Measurements from ENCODE around the gene MLPH. TPM values are rescaled to one million over a fixed set of nuclear protein-coding genes. Genes with fewer than 3 reads are reported as not detected.
A peak's percentile ranks its signal among the peaks of the same experiment; 100 is the strongest.

Gene MLPH
- total and polyA plus RNA-seq, 10 donors: 0.09 to 1.4 (median 0.35) TPM; not detected in 3

DNA sequence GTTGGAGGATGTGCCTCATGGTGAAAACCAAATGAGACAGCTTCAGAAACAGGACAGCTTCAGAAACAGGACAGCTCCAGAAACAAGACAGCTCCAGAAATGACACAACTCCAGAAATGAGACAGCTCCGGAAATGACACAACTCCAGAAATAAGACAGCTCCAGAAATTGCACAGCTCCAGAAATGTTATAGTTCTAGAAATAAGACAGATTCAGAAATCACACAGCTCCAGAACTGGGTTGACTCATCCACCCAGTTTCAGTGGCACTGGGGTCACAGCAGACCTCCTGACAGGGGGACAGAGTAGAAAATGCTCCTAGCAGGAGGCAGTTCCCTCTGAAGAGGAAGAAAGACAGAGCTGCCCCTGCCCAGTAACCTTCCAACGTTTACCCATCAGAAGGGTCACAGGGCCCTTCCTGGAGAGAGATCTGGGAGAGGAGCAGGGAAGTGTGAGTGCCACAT, 46.2 kb upstream of the MLPH start:
- DNase-seq: no peak
- Histone ChIP-seq H3K36me3 (no peaks in the 10 kb centered on the region), H3K9me3 (peaks cover 0 to 10% (median 0%) of the 10 kb centered on the region in 8 donors), H3K4me3 (no peak overlapping the region), H3K27ac (peak overlapping the region in 4 of 8 donors; percentile 37 to 52 (median 42)), H3K27me3 (replicated peaks in 1 of 7) (peaks cover 0 to 62% (median 4%) of the 10 kb centered on the region in 7 donors), H3K4me1 (peaks cover 0 to 28% (median 2%) of the 10 kb centered on the region in 6 donors)
- intact Hi-C loops (cut with DNase I; ENCODE audit: low total_unique reads): no loop called here
- 26 to 43% (median 36%) methylated on average over 2 of the region's 2 CpGs for WGBS, 5 donors
- TF ChIP-seq, protein P1, sequence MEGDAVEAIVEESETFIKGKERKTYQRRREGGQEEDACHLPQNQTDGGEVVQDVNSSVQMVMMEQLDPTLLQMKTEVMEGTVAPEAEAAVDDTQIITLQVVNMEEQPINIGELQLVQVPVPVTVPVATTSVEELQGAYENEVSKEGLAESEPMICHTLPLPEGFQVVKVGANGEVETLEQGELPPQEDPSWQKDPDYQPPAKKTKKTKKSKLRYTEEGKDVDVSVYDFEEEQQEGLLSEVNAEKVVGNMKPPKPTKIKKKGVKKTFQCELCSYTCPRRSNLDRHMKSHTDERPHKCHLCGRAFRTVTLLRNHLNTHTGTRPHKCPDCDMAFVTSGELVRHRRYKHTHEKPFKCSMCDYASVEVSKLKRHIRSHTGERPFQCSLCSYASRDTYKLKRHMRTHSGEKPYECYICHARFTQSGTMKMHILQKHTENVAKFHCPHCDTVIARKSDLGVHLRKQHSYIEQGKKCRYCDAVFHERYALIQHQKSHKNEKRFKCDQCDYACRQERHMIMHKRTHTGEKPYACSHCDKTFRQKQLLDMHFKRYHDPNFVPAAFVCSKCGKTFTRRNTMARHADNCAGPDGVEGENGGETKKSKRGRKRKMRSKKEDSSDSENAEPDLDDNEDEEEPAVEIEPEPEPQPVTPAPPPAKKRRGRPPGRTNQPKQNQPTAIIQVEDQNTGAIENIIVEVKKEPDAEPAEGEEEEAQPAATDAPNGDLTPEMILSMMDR (IDR thresholded peaks at IDR 0.05 in 8 of 11, conservative IDR thresholded peaks at IDR 0.05 in 3 of 11): no peak
- TF ChIP-seq POLR2AphosphoS5 (IDR thresholded peaks at IDR 0.05) (no peak), POLR2A (IDR thresholded peaks at IDR 0.05) (no peak)

- Histone ChIP-seq H3K4me3 (no peak overlapping the region), H3K36me3 (no peaks in the 10 kb centered on the region), H3K27me3 (replicated peaks in 1 of 7) (peaks cover 0 to 64% (median 6%) of the 10 kb centered on the region in 7 donors), H3K9me3 (peaks cover 0 to 10% (median 0%) of the 10 kb centered on the region in 8 donors), H3K4me1 (peaks cover 0 to 23% (median 2%) of the 10 kb centered on the region in 6 donors), H3K27ac (peak overlapping the region in 4 of 8 donors; percentile 21 to 52 (median 40))
- 48 to 68% (median 49%) methylated on average over 2 of the region's 2 CpGs for WGBS, 5 donors
- intact Hi-C loops (cut with DNase I; ENCODE audit: low total_unique reads): no loop called here
- TF ChIP-seq, protein P1 (IDR thresholded peaks at IDR 0.05 in 8 of 11, conservative IDR thresholded peaks at IDR 0.05 in 3 of 11): no peak
- TF ChIP-seq POLR2A (IDR thresholded peaks at IDR 0.05): no peak
- TF ChIP-seq POLR2AphosphoS5 (IDR thresholded peaks at IDR 0.05): no peak
- DNase-seq: no peak
Observed at GRCh38 chr2:237441605-237442274, 45.3 kb upstream of the MLPH start.

DNA sequence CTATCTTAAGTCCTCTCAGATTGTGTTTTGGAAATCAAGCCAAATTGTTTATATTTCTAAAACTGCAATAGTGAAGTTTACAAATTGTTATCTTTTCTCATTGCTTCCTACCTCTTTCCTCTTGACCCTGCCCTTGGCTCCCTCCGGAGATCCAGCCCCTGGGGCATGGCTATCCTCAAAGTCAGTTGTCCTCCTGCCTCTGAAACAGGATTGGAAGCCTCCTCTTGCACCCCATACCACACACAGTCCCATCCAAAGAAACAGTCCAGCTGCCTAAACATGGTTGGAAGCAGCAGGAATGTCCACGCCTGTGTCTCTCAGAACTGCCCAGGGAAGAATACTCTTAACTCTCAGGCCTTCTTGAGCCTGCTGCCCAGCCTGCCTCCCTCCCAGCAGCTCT, 43.0 kb upstream of the MLPH start:
- WGBS, 5 donors: 68 to 79% (median 75%) methylated on average over 2 of the region's 2 CpGs
- TF ChIP-seq POLR2AphosphoS5 (IDR thresholded peaks at IDR 0.05): no peak
- TF ChIP-seq, protein P1 (IDR thresholded peaks at IDR 0.05 in 8 of 11, conservative IDR thresholded peaks at IDR 0.05 in 3 of 11): no peak
- no peak for TF ChIP-seq POLR2A (IDR thresholded peaks at IDR 0.05)
- DNase-seq: no peak

DNA sequence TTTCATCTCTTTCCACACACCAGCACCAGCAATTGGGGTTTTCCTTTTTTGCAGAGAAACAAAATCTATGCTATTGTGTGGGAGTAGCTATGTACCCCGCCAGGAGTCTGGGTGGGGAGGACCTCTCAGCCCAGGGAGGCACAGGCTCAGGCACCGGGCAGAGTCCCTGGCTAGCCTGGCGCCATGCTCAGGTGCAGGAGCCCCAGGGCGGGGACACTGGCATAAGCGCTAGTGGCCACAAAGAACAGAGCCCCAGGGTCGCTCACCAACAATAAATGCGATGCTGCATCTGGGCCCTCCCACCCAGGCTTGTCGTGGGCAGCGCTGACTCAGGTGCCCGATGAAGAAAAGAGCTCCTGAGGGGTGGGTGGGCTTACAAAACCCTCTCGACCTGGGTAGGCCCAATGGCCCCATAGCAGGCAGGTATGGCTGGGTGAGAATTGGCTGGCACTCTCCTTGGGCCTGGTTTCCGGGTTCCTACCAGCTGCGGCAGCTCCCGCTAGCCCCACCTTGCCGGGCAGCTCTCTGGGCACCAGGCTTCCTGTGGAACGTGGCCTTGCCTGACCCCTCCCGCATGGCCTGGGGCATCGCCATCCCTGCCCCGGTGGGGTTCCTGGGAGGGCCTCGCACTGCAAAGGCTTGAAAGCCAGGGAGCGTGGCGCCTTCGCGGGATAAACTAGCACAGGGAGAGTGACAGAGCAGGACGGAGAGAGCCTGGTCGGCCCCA, 41.3 kb upstream of the MLPH start:
- no peak for DNase-seq
- Histone ChIP-seq H3K4me3 (no peak overlapping the region), H3K4me1 (peaks cover 0 to 29% (median 12%) of the 10 kb centered on the region in 6 donors), H3K36me3 (no peaks in the 10 kb centered on the region), H3K9me3 (no peaks in the 10 kb centered on the region), H3K27ac (no peak overlapping the region), H3K27me3 (replicated peaks in 1 of 7) (peaks cover 0 to 75% (median 6%) of the 10 kb centered on the region in 7 donors)
- intact Hi-C loops (cut with DNase I; ENCODE audit: low total_unique reads): no loop called here
- TF ChIP-seq POLR2AphosphoS5 (IDR thresholded peaks at IDR 0.05) (peak in 1 of 3 donors; percentile 12), POLR2A (IDR thresholded peaks at IDR 0.05) (no peak)
- TF ChIP-seq, protein P1 (IDR thresholded peaks at IDR 0.05 in 8 of 11, conservative IDR thresholded peaks at IDR 0.05 in 3 of 11): no peak
- 87 to 92% (median 89%) methylated on average over 19 to 26 of the region's 26 CpGs for WGBS, 5 donors

More for the DNA sequence above, 43.0 kb upstream of the MLPH start:
- H3K9me3 ChIP-seq: peaks cover 0 to 7% (median 0%) of the 10 kb centered on the region in 8 donors
- H3K4me1 ChIP-seq: peaks cover 0 to 17% (median 8%) of the 10 kb centered on the region in 6 donors
- intact Hi-C loops (cut with DNase I; ENCODE audit: low total_unique reads): no loop called here
- H3K27ac ChIP-seq: no peak overlapping the region
- peaks cover 0 to 75% (median 6%) of the 10 kb centered on the region in 7 donors for H3K27me3 ChIP-seq (replicated peaks in 1 of 7)
- no peaks in the 10 kb centered on the region for H3K36me3 ChIP-seq
- no peak overlapping the region for H3K4me3 ChIP-seq
